H1 (cell line): Measurements from ENCODE around the gene HDAC8. TPM values are rescaled to one million over a fixed set of nuclear protein-coding genes. Genes with fewer than 3 reads are reported as not detected.
"Not testable (repeated sequence)": the region's sequence is repeated elsewhere in the genome, so short reads cannot be mapped to it uniquely, and the experiment has no call there.

Source experiments
- CTCF ChIA-PET: fragments of 300-600 bp; sonication (Branson Sonifier 250); formaldehyde crosslinking; loops from one replicate; lab custom pipeline; 2021; ENCODE audit not compliant: partially characterized antibody; lab: Charles Lee
- POLR2A ChIA-PET: fragments of 300-600 bp; sonication (Branson Sonifier 250); formaldehyde crosslinking; loops from one replicate; lab custom pipeline; 2021; ENCODE audit warnings: inconsistent platforms; ENCODE audit not compliant: partially characterized antibody; lab: Charles Lee
- DNase-seq, 2 experiments: peaks; one replicate each; pipeline versions ENCODE4 v3.0.0 to v3.0.0-alpha.2; 2010 to 2022; ENCODE audit warnings: low spot score in 2 of 2, low read depth in 1 of 2, mixed read lengths in 1 of 2
- FAIRE-seq: peaks from 2 replicates; lab custom pipeline; 2011; peaks lifted over from hg19 to GRCh38; lab: Jason Lieb, UNC
- H2AFZ ChIP-seq: 2 replicates; pipeline ENCODE4 v1.8.1; 2012; ENCODE audit warnings: low read length, inconsistent platforms
- H2AK5ac ChIP-seq: 2 replicates; pipeline ENCODE4 v1.6.1; 2013; ENCODE audit warnings: low read depth, low read length
- H2BK120ac ChIP-seq: replicated peaks from 2 replicates; pipeline ENCODE3; 2013; ENCODE audit warnings: low read depth, low read length, inconsistent platforms
- H2BK12ac ChIP-seq: 2 replicates; pipeline ENCODE4 v1.6.1; 2013; ENCODE audit warnings: low read depth, low read length
- H2BK15ac ChIP-seq: 2 replicates; pipeline ENCODE4 v1.6.1; 2013; ENCODE audit warnings: low read length
- H2BK20ac ChIP-seq: 2 replicates; pipeline ENCODE4 v1.6.1; 2013; ENCODE audit warnings: low read length
- H2BK5ac ChIP-seq: 2 replicates; pipeline ENCODE4 v1.6.1; 2013; ENCODE audit warnings: low read depth, low read length
- H3K14ac ChIP-seq: 2 replicates; pipeline ENCODE4 v1.6.1; 2013; ENCODE audit warnings: inconsistent platforms; ENCODE audit not compliant: insufficient read length
- H3K18ac ChIP-seq: 2 replicates; pipeline ENCODE4 v1.6.1; 2013; ENCODE audit warnings: low read length; ENCODE audit errors: extremely low read depth
- H3K23ac ChIP-seq: 2 replicates; pipeline ENCODE4 v1.6.1; 2013; ENCODE audit warnings: inconsistent platforms; ENCODE audit not compliant: insufficient read length
- H3K23me2 ChIP-seq: 2 replicates; pipeline ENCODE4 v1.6.1; 2013; ENCODE audit warnings: low read depth, low read length
- H3K27ac ChIP-seq: 2 replicates; pipeline ENCODE4 v1.6.1; 2011; ENCODE audit warnings: low read depth, low read length, inconsistent platforms
- H3K27me3 ChIP-seq, 4 experiments: replicated peaks in 1 of 4; 1 replicate in 1 of 4; 2 replicates in 3 of 4; pipeline versions ENCODE4 v1.6.1 to v1.8.1; 2011 to 2013; ENCODE audit warnings: low read length in 3 of 4, mild to moderate bottlenecking in 3 of 4, inconsistent platforms in 2 of 4, mixed read lengths in 2 of 4, moderate library complexity in 1 of 4; ENCODE audit not compliant: control insufficient read depth in 3 of 4, insufficient read depth in 3 of 4; ENCODE audit errors: extremely low read depth in 1 of 4
- H3K36me3 ChIP-seq, 4 experiments: 2 replicates each; pipeline versions ENCODE4 v1.6.1 to v1.8.1; 2011 to 2013; ENCODE audit warnings: mild to moderate bottlenecking in 4 of 4, low read length in 3 of 4, moderate library complexity in 2 of 4, control low read depth in 1 of 4, inconsistent platforms in 1 of 4; ENCODE audit not compliant: insufficient read depth in 4 of 4, control insufficient read depth in 2 of 4
- H3K4ac ChIP-seq: replicated peaks from 2 replicates; pipeline ENCODE3; 2013; ENCODE audit warnings: low read length, low read depth, mixed read lengths, inconsistent platforms; ENCODE audit not compliant: insufficient read length
- H3K4me1 ChIP-seq, 4 experiments: replicated peaks in 1 of 4; 1 replicate in 1 of 4; 2 replicates in 3 of 4; pipeline versions ENCODE4 v1.6.1 to v1.8.1; 2011 to 2013; ENCODE audit warnings: low read length in 3 of 4, inconsistent platforms in 2 of 4, mixed read lengths in 1 of 4; ENCODE audit not compliant: insufficient read depth in 4 of 4, control insufficient read depth in 3 of 4
- H3K4me2 ChIP-seq, 2 experiments: 2 replicates each; pipeline versions ENCODE4 v1.6.1 to v1.8.1; 2011 to 2013; ENCODE audit warnings: low read depth in 2 of 2, low read length in 2 of 2, control low read depth in 1 of 2, inconsistent platforms in 1 of 2, mild to moderate bottlenecking in 1 of 2; ENCODE audit not compliant: insufficient read depth in 1 of 2
- H3K4me3 ChIP-seq, 4 experiments: fragments of 200-600, 300-600 bp in 1 of 4; sonication (generic), shearing (Covaris generic), sonication (Bioruptor Twin) in 1 of 4; 2 replicates each; pipeline versions ENCODE4 v1.5.1 to v1.8.1; 2011 to 2016; ENCODE audit warnings: low read length in 4 of 4, low read depth in 3 of 4, control low read depth in 2 of 4, inconsistent platforms in 2 of 4, mild to moderate bottlenecking in 2 of 4, mixed read lengths in 1 of 4, moderate library complexity in 1 of 4; ENCODE audit not compliant: insufficient read depth in 2 of 4; ENCODE audit errors: extremely low read depth in 1 of 4
- H3K56ac ChIP-seq: replicated peaks from 2 replicates; pipeline ENCODE3; 2013; ENCODE audit warnings: low read depth, mild to moderate bottlenecking, mixed read lengths, low read length, inconsistent platforms; ENCODE audit not compliant: insufficient read length
- H3K79me1 ChIP-seq: 2 replicates; pipeline ENCODE4 v1.6.1; 2013; ENCODE audit warnings: low read depth, low read length, control low read depth
- H3K79me2 ChIP-seq, 2 experiments: 2 replicates each; pipeline versions ENCODE4 v1.6.1 to v1.8.1; 2012 to 2013; ENCODE audit warnings: low read length in 2 of 2, mild to moderate bottlenecking in 2 of 2, inconsistent platforms in 1 of 2; ENCODE audit not compliant: insufficient read depth in 2 of 2, control insufficient read depth in 1 of 2
- H3K9ac ChIP-seq, 4 experiments: replicated peaks in 1 of 4; 1 replicate in 1 of 4; 2 replicates in 3 of 4; pipeline versions ENCODE4 v1.6.1 to v1.8.1; 2011 to 2013; ENCODE audit warnings: low read depth in 3 of 4, low read length in 3 of 4, control low read depth in 2 of 4, mild to moderate bottlenecking in 2 of 4, moderate library complexity in 2 of 4, inconsistent platforms in 1 of 4; ENCODE audit errors: extremely low read depth in 1 of 4
- H3K9me3 ChIP-seq, 2 experiments: 2 replicates each; pipeline versions ENCODE4 v1.6.1 to v1.8.1; 2012 to 2013; ENCODE audit warnings: mild to moderate bottlenecking in 2 of 2, moderate library complexity in 2 of 2, control low read depth in 1 of 2, inconsistent platforms in 1 of 2, low read depth in 1 of 2, low read length in 1 of 2, mixed read lengths in 1 of 2; ENCODE audit not compliant: insufficient read depth in 2 of 2
- H4K20me1 ChIP-seq, 2 experiments: replicated peaks in 1 of 2; 2 replicates each; pipeline versions ENCODE3 to v1.8.1; 2011 to 2013; ENCODE audit warnings: inconsistent platforms in 2 of 2, low read length in 2 of 2, mild to moderate bottlenecking in 1 of 2; ENCODE audit not compliant: insufficient read depth in 2 of 2, control insufficient read depth in 1 of 2
- H4K5ac ChIP-seq: 2 replicates; pipeline ENCODE4 v1.6.1; 2013; ENCODE audit warnings: low read length, low read depth, mixed read lengths, inconsistent platforms; ENCODE audit not compliant: insufficient read length
- H4K8ac ChIP-seq: 2 replicates; pipeline ENCODE4 v1.8.0; 2013; ENCODE audit warnings: mild to moderate bottlenecking, moderate library complexity, low read length, inconsistent platforms; ENCODE audit not compliant: insufficient read depth; ENCODE audit errors: extremely low read depth
- H4K91ac ChIP-seq: replicated peaks from 2 replicates; pipeline ENCODE3; 2013; ENCODE audit warnings: low read length, mixed read lengths, inconsistent platforms; ENCODE audit not compliant: insufficient read length
- WGBS, 2 experiments: shearing (Covaris generic) in 1 of 2; methylation state at CpG; one replicate each; pipeline versions ENCODE4 v1.1.6 to v1.1.7; 2013 to 2015; ENCODE audit warnings: low lambda C conversion rate in 2 of 2, mixed read lengths in 2 of 2, inconsistent platforms in 1 of 2, low coverage in 1 of 2, missing lambda C conversion rate in 1 of 2; ENCODE audit not compliant: insufficient replicate concordance in 2 of 2, insufficient coverage in 1 of 2, insufficient read length in 1 of 2; ENCODE audit errors: extremely low coverage in 1 of 2, missing lambda C conversion rate in 1 of 2; 5-methylcytosine and 5-hydroxymethylcytosine counted together
- polyA plus RNA-seq, 7 experiments: library from polyadenylated mRNA; depleted of rRNA in 3 of 7; stranded (reverse) in 5 of 7; unstranded in 2 of 7; fragments of >200 nt in 5 of 7; fragments of 200-250 nt in 2 of 7; gene quantifications; 1 replicate in 5 of 7; 2 replicates in 1 of 7; 4 replicates in 1 of 7; pipeline versions ENCODE4 v1.2.1 to v1.2.3, GENCODE V29; 2011 to 2013; ENCODE audit warnings: missing spikeins in 2 of 7, mixed read lengths in 2 of 7
- total RNA-seq: library from RNA; stranded (reverse); fragmentation: NEBNext Ultra II Directional; extraction: Animal tissue kit (Norgen Biotek cat#: 25700); gene quantifications from 2 replicates; pipeline ENCODE4 v1.2.1, GENCODE V29; 2021

Gene HDAC8
- total and polyA plus RNA-seq, 2 of the 8 experiments (the other 6 are each of a cell fraction or from before 2014, with no cell fraction given): 9.7 to 20.3 TPM

DNA sequence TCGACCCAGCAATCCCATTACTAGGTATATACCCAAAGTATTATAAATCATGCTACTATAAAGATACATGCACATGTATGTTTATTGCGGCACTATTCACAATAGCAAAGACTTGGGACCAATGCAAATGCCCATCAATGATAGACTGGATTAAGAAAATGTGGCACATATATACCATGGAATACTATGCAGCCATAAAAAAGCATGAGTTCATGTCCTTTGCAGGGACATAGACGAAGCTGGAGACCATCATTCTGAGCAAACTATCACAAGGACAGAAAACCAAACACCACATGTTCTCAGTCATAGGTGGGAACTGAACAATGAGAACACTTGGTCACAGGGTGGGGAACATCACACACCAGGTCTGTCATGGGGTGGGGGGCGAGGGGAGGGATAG, 18.4 kb upstream of the HDAC8 start:
- H3K79me1 ChIP-seq, H2BK20ac ChIP-seq, H3K4me3 ChIP-seq, H3K9me3 ChIP-seq, CTCF ChIA-PET, H3K56ac ChIP-seq, H3K4me1 ChIP-seq, H3K14ac ChIP-seq, POLR2A ChIA-PET, H3K23me2 ChIP-seq, DNase-seq, H3K27me3 ChIP-seq, H3K4ac ChIP-seq, H3K23ac ChIP-seq, H3K27ac ChIP-seq, FAIRE-seq, H3K18ac ChIP-seq, H2BK15ac ChIP-seq, H3K4me2 ChIP-seq, H2AFZ ChIP-seq, H3K79me2 ChIP-seq, H4K20me1 ChIP-seq, H2AK5ac ChIP-seq, H2BK5ac ChIP-seq, H4K5ac ChIP-seq, H3K9ac ChIP-seq, H2BK12ac ChIP-seq, H2BK120ac ChIP-seq, H4K8ac ChIP-seq, H3K36me3 ChIP-seq, H4K91ac ChIP-seq: not testable (repeated sequence)
- WGBS, 2 experiments: 97% methylated on average over 3 of the region's 4 CpGs; no CpG with 5 or more reads in 1 of the 2 experiments
